Osteoblast (primary cell): Measurements from ENCODE around the gene CSNK2A3. TPM values are rescaled to one million over a fixed set of nuclear protein-coding genes. Genes with fewer than 3 reads are reported as not detected.
A peak's percentile ranks its signal among the peaks of the same experiment; 100 is the strongest.

Experiments used
- DNase-seq: peaks from one replicate; pipeline ENCODE4 v3.0.0; 2011; ENCODE audit warnings: low spot score, mixed read lengths; ENCODE audit not compliant: insufficient read length; ENCODE audit errors: missing footprints
- H2AFZ ChIP-seq: 2 replicates; pipeline ENCODE4 v1.6.0; 2011; ENCODE audit warnings: mild to moderate bottlenecking, low read length
- H3K27ac ChIP-seq: 2 replicates; pipeline ENCODE4 v1.5.1; 2011; ENCODE audit warnings: mild to moderate bottlenecking, low read depth, low read length, moderate library complexity
- H3K27me3 ChIP-seq: 2 replicates; pipeline ENCODE4 v1.6.0; 2012; ENCODE audit warnings: mild to moderate bottlenecking, control low read depth, inconsistent platforms, low read length, moderate library complexity; ENCODE audit not compliant: insufficient read depth
- H3K36me3 ChIP-seq: 2 replicates; pipeline ENCODE4 v1.5.1; 2011; ENCODE audit warnings: mild to moderate bottlenecking, low read length, control low read depth, moderate library complexity; ENCODE audit not compliant: insufficient read depth
- H3K4me1 ChIP-seq: 2 replicates; pipeline ENCODE4 v1.5.1; 2011; ENCODE audit warnings: mild to moderate bottlenecking, low read length, control low read depth, moderate library complexity; ENCODE audit not compliant: insufficient read depth
- H3K4me2 ChIP-seq: 2 replicates; pipeline ENCODE4 v1.6.0; 2011; ENCODE audit warnings: mild to moderate bottlenecking, low read length; ENCODE audit not compliant: insufficient read depth
- H3K4me3 ChIP-seq: fragments of 200-600 bp; sonication (generic); 3 replicates; pipeline ENCODE4 v1.5.1; 2012; ENCODE audit warnings: mild to moderate bottlenecking, low read length, inconsistent platforms; ENCODE audit not compliant: insufficient read depth
- H3K79me2 ChIP-seq: 2 replicates; pipeline ENCODE4 v1.6.0; 2012; ENCODE audit warnings: mild to moderate bottlenecking, low read length, control low read depth, inconsistent platforms; ENCODE audit not compliant: insufficient read depth
- H3K9me3 ChIP-seq: 2 replicates; pipeline ENCODE4 v1.5.1; 2011; ENCODE audit warnings: low read depth, low read length, control low read depth
- H4K20me1 ChIP-seq: 2 replicates; pipeline ENCODE4 v1.6.0; 2012; ENCODE audit warnings: mild to moderate bottlenecking, low read length, control low read depth; ENCODE audit not compliant: insufficient read depth
- total RNA-seq: library from RNA; depleted of rRNA; stranded (reverse); fragments of >200 nt; gene quantifications from 2 replicates; pipeline ENCODE4 v1.2.3, GENCODE V29; 2012
- TF ChIP-seq, protein P1 (sequence below): IDR thresholded peaks from 2 replicates; pipeline ENCODE4 v1.5.1; 2011; ENCODE audit warnings: mild to moderate bottlenecking, low read depth, low read length, moderate library complexity; ENCODE audit errors: extremely low read depth

CSNK2A3 gene
- total RNA-seq, 1 donor, result 2.2 TPM

DNA sequence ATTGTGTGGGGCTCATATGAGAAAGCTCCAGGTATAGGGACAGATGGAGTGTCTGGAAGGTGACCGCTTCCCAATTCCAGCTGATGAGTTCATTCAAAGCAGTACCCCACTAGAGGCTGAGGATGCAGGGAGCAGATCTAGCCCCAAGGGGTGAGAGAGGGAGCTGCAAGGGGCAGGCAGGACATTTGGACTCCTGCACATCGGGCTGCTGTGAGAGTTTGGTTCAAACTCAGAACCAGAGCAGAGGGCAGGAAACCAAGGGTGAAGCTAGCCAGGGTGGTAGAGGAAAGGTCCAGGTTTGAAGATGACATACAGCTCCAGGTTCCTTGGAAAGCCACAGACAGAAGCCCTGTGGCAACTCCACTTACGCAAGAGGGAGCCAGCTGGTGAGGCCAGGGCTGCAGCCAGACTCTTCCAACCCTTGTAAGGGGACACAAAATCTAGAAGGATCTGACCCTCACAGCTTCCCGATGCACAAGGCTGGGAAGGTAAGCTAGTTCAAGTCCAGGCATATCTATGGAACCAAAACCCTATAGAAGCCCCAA is 1.9 kb downstream of the CSNK2A3 start:
- Histone ChIP-seq H3K27ac (no peak overlapping the region), H3K4me3 (no peak overlapping the region), H4K20me1 (peaks cover 6% of the 10 kb centered on the region), H3K4me2 (no peak overlapping the region), H2AFZ (no peak overlapping the region), H3K4me1 (peaks cover 17% of the 10 kb centered on the region), H3K27me3 (peaks cover 26% of the 10 kb centered on the region), H3K79me2 (no peaks in the 10 kb centered on the region), H3K9me3 (no peaks in the 10 kb centered on the region), H3K36me3 (no peaks in the 10 kb centered on the region)
- no peak for DNase-seq
- TF ChIP-seq, protein P1, sequence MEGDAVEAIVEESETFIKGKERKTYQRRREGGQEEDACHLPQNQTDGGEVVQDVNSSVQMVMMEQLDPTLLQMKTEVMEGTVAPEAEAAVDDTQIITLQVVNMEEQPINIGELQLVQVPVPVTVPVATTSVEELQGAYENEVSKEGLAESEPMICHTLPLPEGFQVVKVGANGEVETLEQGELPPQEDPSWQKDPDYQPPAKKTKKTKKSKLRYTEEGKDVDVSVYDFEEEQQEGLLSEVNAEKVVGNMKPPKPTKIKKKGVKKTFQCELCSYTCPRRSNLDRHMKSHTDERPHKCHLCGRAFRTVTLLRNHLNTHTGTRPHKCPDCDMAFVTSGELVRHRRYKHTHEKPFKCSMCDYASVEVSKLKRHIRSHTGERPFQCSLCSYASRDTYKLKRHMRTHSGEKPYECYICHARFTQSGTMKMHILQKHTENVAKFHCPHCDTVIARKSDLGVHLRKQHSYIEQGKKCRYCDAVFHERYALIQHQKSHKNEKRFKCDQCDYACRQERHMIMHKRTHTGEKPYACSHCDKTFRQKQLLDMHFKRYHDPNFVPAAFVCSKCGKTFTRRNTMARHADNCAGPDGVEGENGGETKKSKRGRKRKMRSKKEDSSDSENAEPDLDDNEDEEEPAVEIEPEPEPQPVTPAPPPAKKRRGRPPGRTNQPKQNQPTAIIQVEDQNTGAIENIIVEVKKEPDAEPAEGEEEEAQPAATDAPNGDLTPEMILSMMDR, result no peak

DNA sequence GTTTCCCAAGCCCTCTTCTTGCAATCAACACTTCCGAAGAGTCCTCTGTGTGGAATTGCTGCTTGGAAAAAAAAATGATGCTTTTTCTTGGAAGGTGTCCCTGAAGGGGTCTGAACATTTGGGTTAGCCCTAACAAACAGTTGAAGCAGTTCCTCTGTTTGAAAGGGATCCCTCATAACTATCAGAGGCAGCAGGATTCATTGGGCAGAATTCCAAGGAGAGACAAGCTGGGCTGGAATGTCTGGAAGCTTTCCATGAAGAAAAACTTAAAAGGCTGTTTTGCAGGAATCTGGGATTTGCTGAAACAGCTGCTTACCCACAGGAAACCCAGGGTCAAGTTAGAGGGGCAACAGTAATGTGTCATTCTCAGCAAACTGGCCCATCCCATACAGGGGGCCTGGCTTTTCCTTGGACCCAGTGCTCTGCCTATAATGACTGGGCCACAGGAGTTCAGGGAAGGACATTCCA is 3.1 kb downstream of the CSNK2A3 start:
- Histone ChIP-seq H3K79me2 (no peaks in the 10 kb centered on the region), H3K4me3 (no peak overlapping the region), H4K20me1 (peaks cover 6% of the 10 kb centered on the region), H3K4me1 (peaks cover 17% of the 10 kb centered on the region), H3K4me2 (peak overlapping the region; percentile 23), H2AFZ (no peak overlapping the region), H3K9me3 (no peaks in the 10 kb centered on the region), H3K27ac (no peak overlapping the region), H3K36me3 (no peaks in the 10 kb centered on the region), H3K27me3 (peaks cover 19% of the 10 kb centered on the region)
- DNase-seq, result peak; percentile 81
- TF ChIP-seq, protein P1, result no peak

DNA sequence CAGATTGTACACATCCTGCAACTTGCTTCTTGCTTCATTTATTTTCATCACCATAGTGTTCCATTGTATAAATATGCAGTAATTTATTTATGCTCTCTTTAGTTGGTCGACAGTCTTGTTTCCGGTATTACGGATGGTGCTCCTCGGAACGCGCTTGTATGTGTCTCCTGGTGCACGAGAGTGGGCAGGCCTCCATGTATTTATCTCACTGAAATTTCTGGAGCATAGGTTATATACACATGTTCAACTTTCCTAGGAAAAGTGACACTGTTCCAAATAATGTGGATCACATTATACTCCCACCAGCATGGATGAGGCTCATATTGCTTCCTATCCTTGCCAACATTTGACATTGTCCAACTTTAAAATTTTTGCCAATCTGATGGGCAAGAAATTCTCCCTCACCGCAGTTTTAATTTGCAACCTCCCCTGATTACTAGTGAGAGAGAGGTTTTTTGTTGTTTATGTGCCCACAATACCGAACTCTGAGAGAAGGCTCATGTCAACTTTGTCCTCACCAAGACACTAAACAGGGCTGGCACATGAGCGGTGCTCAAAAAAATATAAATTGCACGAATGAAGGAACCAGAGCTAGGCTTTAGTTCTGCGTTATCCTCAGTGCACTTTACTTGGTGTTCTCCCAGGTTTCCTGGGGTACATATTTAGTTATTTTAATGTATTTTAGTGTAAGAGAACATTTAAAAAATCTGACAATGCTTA is 3.8 kb downstream of the CSNK2A3 start:
- Histone ChIP-seq H3K4me1 (peaks cover 17% of the 10 kb centered on the region), H3K9me3 (no peaks in the 10 kb centered on the region), H3K27ac (no peak overlapping the region), H2AFZ (no peak overlapping the region), H3K79me2 (no peaks in the 10 kb centered on the region), H3K27me3 (peaks cover 19% of the 10 kb centered on the region), H4K20me1 (peaks cover 6% of the 10 kb centered on the region), H3K4me3 (no peak overlapping the region), H3K4me2 (peak overlapping the region; percentile 23), H3K36me3 (no peaks in the 10 kb centered on the region)
- no peak for DNase-seq
- TF ChIP-seq, protein P1, result no peak

DNA sequence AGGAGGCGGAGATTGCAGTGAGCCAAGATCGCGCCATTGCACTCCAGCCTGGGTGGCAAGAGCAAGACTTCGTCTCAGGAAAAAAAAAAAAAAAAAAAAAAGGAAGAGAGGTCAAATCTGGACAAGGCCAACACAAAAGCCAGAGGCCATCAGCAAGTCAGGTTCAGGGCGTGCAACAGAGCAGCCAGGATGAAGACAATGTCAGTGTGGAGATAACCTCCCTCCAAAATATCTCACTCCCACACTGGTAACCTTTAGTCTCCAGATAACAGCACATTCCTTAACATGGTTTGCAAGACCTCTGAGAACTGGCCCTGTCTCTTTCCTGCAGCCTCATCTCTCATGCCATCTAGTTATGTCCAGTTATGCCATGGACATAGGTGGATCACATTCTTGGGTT is 4.7 kb downstream of the CSNK2A3 start:
- DNase-seq, result no peak
- Histone ChIP-seq H3K79me2 (no peaks in the 10 kb centered on the region), H3K4me2 (no peak overlapping the region), H3K4me3 (no peak overlapping the region), H2AFZ (no peak overlapping the region), H3K27ac (no peak overlapping the region), H4K20me1 (peaks cover 6% of the 10 kb centered on the region), H3K27me3 (peaks cover 19% of the 10 kb centered on the region), H3K36me3 (no peaks in the 10 kb centered on the region), H3K9me3 (no peaks in the 10 kb centered on the region), H3K4me1 (peaks cover 17% of the 10 kb centered on the region)
- TF ChIP-seq, protein P1, result no peak
